ENCODE measurements around the gene KIR3DL1. TPM values are rescaled to one million over a fixed set of nuclear protein-coding genes. Genes with fewer than 3 reads are reported as not detected.
"Not testable (repeated sequence)": the region's sequence is repeated elsewhere in the genome, so short reads cannot be mapped to it uniquely, and the experiment has no call there.

KIR3DL1 gene
- total RNA-seq, result under 1 TPM; 0.18 to 0.23 TPM

- H3K9me3 Mint-ChIP-seq; H3K36me3 Mint-ChIP-seq; DNase-seq (ENCODE audit: low spot score in 2 of 2); ATAC-seq: not testable (repeated sequence)
- H3K27ac Mint-ChIP-seq, result peak within 1 kb of the TSS in 1 of 2 donors; percentile 81
Observed at GRCh38 chr19:54816251-54816650, at the start of gene KIR3DL1. KIR3DL1 (plus strand) TSS chr19:54816468.

GRCh38 chr19:54769646-54770045 is 46.6 kb upstream of the KIR3DL1 start, which contains the start of gene KIR2DL1:
KIR2DL1 (plus strand) TSS chr19:54769793; CDS start chr19:54769851, 58 bp downstream.
- H3K27ac Mint-ChIP-seq; H3K9me3 Mint-ChIP-seq; DNase-seq (ENCODE audit: low spot score in 2 of 2); ATAC-seq; H3K36me3 Mint-ChIP-seq: not testable (repeated sequence)

- not testable (repeated sequence) for H3K27ac Mint-ChIP-seq; H3K36me3 Mint-ChIP-seq; DNase-seq (ENCODE audit: low spot score in 2 of 2); ATAC-seq; H3K9me3 Mint-ChIP-seq
Observed at GRCh38 chr19:54770511-54770910, 45.8 kb upstream of the KIR3DL1 start.

GRCh38 chr19:54771018-54771960 is 45.0 kb upstream of the KIR3DL1 start:
- not testable (repeated sequence) for H3K27ac Mint-ChIP-seq; H3K9me3 Mint-ChIP-seq; DNase-seq (ENCODE audit: low spot score in 2 of 2); H3K36me3 Mint-ChIP-seq; ATAC-seq

- ATAC-seq; H3K27ac Mint-ChIP-seq; H3K9me3 Mint-ChIP-seq; DNase-seq (ENCODE audit: low spot score in 2 of 2); H3K36me3 Mint-ChIP-seq: not testable (repeated sequence)
Observed at GRCh38 chr19:54772666-54773065, 43.6 kb upstream of the KIR3DL1 start.

- DNase-seq (ENCODE audit: low spot score in 2 of 2); H3K27ac Mint-ChIP-seq: not testable (repeated sequence)
Observed at GRCh38 chr19:54775095-54775815, 41.0 kb upstream of the KIR3DL1 start.

GRCh38 chr19:54775830-54776229 is 40.4 kb upstream of the KIR3DL1 start:
- not testable (repeated sequence) for H3K36me3 Mint-ChIP-seq; H3K27ac Mint-ChIP-seq; ATAC-seq; H3K9me3 Mint-ChIP-seq; DNase-seq (ENCODE audit: low spot score in 2 of 2)

More at GRCh38 chr19:54775095-54775815, 41.0 kb upstream of the KIR3DL1 start:
- H3K36me3 Mint-ChIP-seq, ATAC-seq, H3K9me3 Mint-ChIP-seq: not testable (repeated sequence)

GRCh38 chr19:54777851-54778250 is 38.4 kb upstream of the KIR3DL1 start:
- not testable (repeated sequence) for DNase-seq (ENCODE audit: low spot score in 2 of 2); H3K36me3 Mint-ChIP-seq; H3K27ac Mint-ChIP-seq; H3K9me3 Mint-ChIP-seq; ATAC-seq

- peaks cover 0 to 14% of the 10 kb centered on the region in 2 donors for H3K9me3 Mint-ChIP-seq
- DNase-seq (ENCODE audit: low spot score in 2 of 2); H3K36me3 Mint-ChIP-seq; ATAC-seq; H3K27ac Mint-ChIP-seq: not testable (repeated sequence)
Observed at GRCh38 chr19:54778896-54779295, 37.4 kb upstream of the KIR3DL1 start.

- DNase-seq (ENCODE audit: low spot score in 2 of 2); H3K36me3 Mint-ChIP-seq; H3K27ac Mint-ChIP-seq; ATAC-seq: not testable (repeated sequence)
- peaks cover 0 to 14% of the 10 kb centered on the region in 2 donors for H3K9me3 Mint-ChIP-seq
Observed at GRCh38 chr19:54782916-54783315, 33.4 kb upstream of the KIR3DL1 start.

- not testable (repeated sequence) for ATAC-seq; H3K27ac Mint-ChIP-seq; DNase-seq (ENCODE audit: low spot score in 2 of 2)
Observed at GRCh38 chr19:54786091-54786723, 30.1 kb upstream of the KIR3DL1 start.

GRCh38 chr19:54788154-54788553 is 28.1 kb upstream of the KIR3DL1 start:
- not testable (repeated sequence) for DNase-seq (ENCODE audit: low spot score in 2 of 2); H3K27ac Mint-ChIP-seq; H3K9me3 Mint-ChIP-seq; H3K36me3 Mint-ChIP-seq; ATAC-seq

More at GRCh38 chr19:54786091-54786723, 30.1 kb upstream of the KIR3DL1 start:
- peaks cover 0 to 13% of the 10 kb centered on the region in 2 donors for H3K9me3 Mint-ChIP-seq
- not testable (repeated sequence) for H3K36me3 Mint-ChIP-seq

GRCh38 chr19:54790711-54791110 is 25.6 kb upstream of the KIR3DL1 start:
- H3K9me3 Mint-ChIP-seq, result no peaks in the 10 kb centered on the region
- DNase-seq (ENCODE audit: low spot score in 2 of 2), result no peak
- no peak overlapping the region for H3K27ac Mint-ChIP-seq
- no peaks in the 10 kb centered on the region for H3K36me3 Mint-ChIP-seq
- no peak for ATAC-seq

GRCh38 chr19:54791476-54791875 is 24.8 kb upstream of the KIR3DL1 start:
- no peak for ATAC-seq
- Mint-ChIP-seq H3K27ac (no peak overlapping the region), H3K9me3 (no peaks in the 10 kb centered on the region), H3K36me3 (no peaks in the 10 kb centered on the region)
- DNase-seq (ENCODE audit: low spot score in 2 of 2), result no peak

GRCh38 chr19:54792814-54793213 is 23.5 kb upstream of the KIR3DL1 start:
- no peaks in the 10 kb centered on the region for H3K9me3 Mint-ChIP-seq
- H3K27ac Mint-ChIP-seq, result peak overlapping the region in 1 of 2 donors; percentile 47
- no peak for DNase-seq (ENCODE audit: low spot score in 2 of 2)
- ATAC-seq, result peak in 1 of 2 donors; percentile 24
- no peaks in the 10 kb centered on the region for H3K36me3 Mint-ChIP-seq

- Mint-ChIP-seq H3K36me3 (peaks cover 0 to 6% of the 10 kb centered on the region in 2 donors), H3K9me3 (peaks cover 0 to 8% of the 10 kb centered on the region in 2 donors), H3K27ac (no peak overlapping the region)
- no peak for ATAC-seq
- no peak for DNase-seq (ENCODE audit: low spot score in 2 of 2)
Observed at GRCh38 chr19:54795758-54796157, 20.5 kb upstream of the KIR3DL1 start.
